ENCODE measurements around the gene EFCAB9.
"Not testable (repeated sequence)": the region's sequence is repeated elsewhere in the genome, so short reads cannot be mapped to it uniquely, and the experiment has no call there.

EFCAB9 gene

DNA sequence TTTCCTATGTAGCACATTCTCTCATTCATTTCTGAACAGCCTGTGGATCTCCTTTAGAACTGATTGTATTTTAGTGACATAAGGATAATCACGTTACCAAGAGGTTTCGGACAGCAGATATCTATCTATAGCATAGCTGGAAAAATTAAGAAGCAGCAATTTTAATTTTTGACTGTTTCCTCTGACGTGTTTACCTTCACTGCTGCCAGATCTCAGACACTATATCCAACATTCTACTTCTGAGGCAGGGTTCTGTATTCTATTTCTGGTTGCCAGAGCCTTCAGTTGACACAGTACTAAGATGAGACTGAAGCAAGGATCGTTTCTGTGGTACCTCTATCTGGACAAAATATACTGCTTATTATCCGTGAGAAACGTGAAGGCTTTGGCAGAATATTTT is at the start of gene EFCAB9:
TSS of gene EFCAB9 (plus strand) at position 301 of the 400 bp plus-strand sequence. CDS start at position 302, 1 bp downstream.
- no peak for DNase-seq

DNA sequence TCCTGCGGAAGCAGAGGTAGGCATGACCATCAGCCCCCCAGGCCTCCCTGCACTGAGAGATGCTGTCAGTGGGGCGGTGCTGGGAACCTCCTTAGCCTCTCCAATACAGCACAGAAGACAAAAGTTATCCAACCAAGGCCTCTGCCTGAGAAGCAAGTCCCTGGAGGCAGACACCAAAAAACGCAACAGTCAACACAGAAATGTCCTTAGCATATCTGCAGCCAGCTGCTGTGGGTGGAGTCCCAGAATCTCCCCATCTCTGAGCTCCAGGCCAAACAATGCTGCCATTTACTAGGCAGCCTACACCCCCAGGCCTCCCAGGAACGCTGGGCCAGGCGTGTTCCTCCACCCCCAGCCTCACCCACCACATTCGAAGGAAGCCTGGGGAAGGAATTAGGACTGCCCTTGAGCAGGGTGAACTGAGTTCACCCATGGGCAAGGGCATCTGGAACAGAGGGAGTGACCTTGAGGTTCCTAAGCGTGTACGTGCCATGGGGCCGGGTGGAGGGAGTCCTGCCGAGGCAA is 49.6 kb upstream of the EFCAB9 start:
- DNase-seq: no peak

DNA sequence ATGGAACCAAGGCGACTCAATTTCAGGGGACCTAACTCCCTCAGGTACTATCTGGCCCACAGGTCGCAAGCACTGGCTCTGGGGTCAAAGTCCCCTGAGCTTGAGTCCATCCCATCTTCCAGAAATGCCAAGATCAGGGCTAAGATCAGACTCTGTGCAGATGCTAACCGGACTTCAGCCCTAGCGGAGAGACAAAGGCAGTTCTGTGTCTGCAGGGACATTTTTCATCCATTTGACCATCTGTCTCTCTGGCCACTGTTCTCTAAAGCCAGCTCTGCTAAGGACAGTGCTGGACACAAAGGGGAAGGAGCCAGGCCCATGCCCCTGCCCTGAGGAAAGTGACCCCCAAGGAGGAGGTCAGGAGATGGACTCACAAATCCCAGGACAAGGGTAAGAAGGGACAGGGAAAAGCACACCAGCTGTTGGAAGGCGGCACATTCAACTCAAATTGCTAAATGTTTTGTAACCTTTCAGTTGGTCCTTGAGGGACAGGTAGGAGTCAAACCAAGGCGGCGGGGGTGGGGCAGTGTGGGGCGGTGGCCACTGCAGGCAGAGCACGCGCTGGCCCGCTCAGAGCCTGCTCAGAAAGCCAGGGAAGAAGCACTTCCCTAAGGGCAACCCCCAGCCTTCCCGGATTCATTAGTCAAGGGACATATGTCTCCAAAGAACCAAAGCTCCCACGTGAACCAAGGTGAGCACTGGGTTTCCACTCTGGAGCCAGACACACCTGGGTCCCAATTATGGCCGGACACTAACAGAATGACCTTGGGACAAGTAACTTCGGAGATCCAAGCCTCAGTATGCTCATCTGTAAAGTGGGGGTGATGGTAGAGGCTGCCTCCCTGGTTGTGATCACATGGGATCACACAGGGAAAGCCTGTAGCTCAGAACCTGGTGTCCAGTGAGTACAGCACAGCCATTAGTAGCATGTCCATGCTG is 48.8 kb upstream of the EFCAB9 start:
- no peak for DNase-seq

DNA sequence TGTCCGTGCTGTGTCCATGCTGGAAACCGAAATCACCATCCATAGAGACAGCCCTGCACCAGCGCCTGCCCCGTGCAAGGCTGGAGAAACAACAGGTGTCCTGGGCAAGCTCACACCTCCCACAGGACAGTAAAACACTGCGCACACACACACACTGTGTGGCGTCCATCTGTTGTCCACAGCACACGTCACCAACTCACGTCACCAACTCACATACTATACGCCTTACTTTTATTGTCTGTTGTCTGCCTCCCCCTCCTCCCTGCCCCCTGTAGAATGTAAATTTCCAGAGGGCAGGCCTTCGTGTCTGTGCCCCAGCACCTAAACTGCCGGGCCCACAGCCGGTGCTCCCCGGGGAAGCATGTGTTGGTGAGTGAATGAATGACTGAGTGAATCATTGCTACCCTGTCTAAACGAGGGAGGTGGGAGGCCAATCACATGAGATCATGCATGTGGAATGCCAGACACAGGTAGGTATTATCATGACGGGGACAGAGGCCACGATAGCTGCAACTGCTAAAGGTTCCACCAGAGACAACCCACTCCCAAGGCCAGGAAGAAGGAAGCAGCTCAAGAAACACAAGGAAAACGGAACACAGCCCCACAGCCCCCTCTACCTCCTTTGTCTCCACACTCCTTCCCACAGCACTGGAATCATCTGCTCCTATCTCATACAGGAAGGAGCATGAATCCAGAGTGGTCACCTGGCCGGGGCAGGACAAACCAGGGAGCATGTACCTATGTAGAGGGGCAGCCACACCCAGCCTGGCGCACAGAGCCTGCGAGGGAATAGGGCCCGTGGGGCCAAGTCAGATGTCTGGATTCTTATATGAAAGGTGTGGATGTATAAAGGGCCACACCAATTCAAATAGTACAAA is 47.9 kb upstream of the EFCAB9 start:
- DNase-seq: no peak

DNA sequence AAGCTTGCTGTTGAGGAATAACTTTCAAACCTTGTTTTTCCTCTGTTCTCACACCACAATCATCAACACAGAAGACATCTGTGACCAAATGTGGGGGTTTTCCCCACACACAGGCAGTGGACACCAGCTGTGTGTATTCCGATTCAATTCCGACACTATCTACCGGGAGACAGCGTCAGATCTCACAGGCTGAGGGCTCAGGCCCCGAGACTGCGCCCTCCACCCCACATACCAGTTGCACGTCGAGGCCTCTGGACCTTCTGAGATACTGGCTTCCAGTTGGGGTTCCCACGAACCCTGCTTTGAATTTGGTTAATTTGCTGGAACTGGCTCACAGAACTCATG is 47.3 kb upstream of the EFCAB9 start:
- DNase-seq: no peak

DNA sequence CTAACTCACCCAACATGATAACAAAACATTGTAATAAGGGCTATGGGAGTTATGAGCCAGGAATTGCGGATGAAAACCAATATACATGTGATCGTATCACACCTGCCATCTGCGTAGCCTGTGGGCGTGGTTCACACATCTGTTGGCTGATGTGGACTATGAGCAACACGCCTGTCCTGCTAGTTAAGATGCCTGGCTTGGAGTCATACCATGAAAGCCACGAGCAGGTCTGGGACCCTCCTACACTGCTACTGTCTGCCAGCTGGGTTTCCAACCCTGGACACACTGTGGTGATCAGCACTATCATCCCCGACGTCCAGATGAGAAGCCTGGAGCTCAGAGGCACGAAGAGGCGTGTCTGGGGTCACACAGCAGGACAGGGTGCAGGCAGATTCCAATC is 46.1 kb upstream of the EFCAB9 start:
- DNase-seq: no peak

DNA sequence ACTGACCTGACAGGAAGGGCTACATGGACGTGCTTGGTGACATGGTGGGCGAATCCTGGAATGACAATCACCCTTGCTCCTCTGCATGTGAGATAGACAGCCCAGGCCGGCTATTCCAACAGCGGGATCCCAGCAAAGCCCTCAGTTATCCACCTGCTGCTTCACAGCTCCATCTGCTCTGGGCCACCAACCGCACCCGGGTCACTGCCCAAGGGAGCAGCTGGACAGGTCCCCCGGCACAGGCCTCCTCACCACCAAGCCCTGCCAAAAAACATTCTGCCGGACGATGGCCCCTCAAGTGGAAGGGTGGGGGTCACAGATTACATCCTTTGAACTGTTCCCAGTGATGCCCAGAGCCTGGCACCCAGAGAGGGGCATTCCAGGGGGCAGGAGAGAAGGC is 45.6 kb upstream of the EFCAB9 start:
- DNase-seq: no peak

DNA sequence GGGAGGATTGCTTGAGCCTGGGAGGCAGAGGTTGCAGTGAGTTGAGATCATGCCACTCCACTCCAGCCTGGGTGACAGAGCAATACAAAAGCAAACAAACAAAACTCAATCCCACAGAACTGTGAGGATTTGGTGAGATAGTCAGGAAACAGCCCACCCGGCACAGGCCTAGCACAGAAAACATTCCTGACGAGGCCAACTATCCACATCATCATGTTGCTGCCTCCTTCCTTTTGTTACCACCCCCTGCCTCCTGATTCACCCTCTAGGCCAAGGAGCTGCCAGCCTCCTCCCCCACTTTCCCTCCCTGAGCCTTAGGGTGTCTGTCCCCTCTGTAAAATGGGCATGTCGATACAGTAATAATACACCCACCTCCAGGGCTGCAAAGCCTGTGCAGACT is 44.9 kb upstream of the EFCAB9 start:
- no peak for DNase-seq

DNA sequence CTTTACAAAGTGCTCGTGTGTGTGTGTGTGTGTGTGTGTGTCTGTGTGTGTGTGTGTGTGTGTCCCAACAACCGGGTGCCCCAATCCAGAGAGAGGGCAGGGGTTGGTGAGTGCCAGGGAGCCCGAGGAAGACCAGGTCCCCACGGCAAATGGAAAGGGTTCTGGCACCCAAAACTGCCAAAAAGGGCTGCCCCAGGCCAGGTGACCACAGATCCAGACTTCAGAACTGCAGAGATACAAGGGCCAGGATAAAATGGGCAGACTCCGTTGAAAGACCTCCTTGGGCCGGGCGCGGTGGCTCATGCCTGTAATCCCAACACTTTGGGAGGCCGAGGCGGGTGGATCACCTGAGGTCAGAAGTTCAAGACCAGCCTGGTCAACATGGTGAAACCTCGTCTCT is 44.5 kb upstream of the EFCAB9 start:
- DNase-seq: not testable (repeated sequence)

DNA sequence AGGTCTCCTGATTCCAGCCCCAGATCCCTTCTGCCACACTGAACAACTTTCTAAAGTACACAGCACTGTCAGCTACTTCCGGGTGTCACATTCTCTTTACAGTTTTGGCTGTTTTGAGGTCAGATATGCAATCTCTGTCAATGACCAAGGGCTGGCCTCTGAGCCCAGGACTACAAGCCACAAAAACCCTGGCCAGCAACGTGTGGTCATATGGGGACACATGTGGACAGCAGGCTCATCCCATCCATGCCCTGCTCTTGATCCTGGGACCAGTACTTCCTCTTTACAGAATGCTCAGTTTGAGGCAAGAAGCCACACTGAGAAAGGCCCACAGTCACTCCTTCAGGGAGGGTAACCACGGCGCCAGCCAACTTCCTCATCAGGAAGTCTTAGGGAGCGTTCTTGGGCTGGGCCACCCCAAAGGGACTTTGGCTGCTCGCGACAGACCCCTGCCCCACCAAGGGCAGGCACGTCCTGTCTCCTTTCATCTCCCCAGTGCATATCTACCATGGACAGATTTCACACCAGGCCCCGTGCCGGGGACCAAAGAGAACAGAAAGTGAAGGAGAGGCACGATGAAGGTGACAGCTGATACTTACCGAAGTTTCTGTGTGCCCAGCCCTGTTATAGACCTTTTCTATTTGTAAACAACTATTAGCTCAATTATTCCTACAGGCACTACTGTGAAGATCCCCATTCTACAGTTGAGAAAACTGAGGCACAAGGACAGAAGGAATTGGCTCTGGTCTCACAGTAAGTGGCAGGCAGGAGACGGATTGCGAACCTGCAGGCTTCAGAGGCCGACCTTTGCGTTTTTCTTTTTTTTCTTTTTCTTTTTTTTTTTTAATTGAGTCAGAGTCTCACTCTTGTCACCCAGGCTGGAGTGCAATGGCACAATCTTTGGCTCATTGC is 43.2 kb upstream of the EFCAB9 start:
- no peak for DNase-seq

DNA sequence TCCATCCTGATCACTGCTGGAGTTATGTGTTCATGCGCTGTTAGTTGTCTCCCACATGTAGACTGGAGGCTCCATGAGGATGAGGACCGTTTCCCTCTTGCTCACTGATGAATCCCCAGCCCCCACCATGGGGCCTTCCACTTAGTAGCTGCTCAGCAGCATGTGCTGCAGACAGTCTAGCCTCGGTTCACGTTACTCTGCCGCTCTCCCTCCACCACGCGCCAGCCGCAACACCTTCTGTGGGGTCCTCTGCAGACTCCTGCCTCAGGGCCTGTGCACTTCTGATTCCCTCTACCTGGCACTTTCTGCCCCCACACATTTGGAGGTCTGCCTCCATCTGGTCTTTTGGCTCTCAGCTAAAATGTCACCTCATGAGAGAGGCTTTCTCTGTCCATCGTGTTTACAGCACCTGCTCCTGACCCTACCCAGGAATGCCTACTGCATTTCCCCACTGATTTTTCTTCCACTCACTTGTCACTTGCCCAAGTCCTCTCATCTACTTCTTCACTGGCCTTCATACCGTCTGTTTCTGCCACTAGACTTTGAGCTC is 42.2 kb upstream of the EFCAB9 start:
- DNase-seq: no peak

DNA sequence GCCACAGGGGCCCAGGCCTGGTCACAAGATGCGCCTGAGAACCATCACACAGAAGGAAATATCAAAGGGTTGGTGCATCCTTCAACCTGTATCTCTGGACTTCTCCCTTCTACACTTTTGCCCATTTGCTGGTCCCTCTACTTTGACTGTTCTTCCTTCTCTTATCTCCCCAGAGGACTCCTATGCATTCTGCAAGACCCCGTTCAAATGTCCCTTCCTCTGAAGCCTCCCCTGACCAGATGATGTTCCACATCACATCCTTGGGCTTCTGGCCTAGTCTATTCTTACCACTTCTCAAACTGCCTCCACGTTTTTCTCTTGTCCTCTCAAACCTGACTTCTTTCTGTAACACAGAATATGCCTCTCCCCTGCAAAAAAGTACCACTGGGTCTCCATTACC is 40.3 kb upstream of the EFCAB9 start:
- no peak for DNase-seq

DNA sequence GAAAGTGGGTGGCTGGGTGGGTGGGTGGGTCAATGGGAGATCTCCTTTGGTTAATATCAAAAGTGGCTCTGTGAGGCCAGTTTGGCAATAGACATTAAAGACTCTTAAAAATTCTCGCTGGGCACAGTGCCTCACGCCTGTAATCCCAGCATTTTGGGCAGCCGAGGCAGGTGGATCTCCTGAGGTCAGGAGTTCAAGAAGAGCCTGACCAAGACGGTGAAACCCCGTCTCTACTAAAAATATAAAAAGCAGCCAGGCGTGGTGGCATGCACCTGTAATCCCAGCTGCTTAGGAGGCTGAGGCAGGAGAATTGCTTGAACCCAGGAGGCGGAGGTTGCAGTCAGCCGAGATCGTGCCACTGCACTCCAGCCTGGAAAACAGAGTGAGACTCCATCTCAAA is 38.9 kb upstream of the EFCAB9 start:
- DNase-seq: not testable (repeated sequence)

DNA sequence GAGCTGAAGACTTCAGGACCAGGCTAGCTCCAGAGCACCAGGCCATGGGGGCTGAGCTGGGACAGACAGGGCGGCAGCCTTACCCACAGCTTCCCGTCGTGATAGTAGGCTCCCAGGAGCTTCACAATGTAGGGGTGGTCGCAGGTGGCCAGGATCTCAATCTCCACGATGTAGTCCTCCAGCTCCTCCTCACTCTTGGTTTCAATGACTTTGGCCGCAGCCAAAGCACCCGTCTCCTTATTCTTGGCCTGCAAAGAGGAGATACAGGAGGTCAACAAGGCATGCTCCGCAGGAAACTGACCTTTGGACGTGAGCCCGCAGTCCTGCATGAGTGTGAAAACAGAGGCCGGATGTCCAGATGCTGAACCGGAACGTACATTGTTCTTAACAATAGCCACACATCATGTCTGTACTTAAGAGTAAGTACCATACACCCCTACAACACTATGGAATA is 37.4 kb upstream of the EFCAB9 start:
- no peak for DNase-seq

DNA sequence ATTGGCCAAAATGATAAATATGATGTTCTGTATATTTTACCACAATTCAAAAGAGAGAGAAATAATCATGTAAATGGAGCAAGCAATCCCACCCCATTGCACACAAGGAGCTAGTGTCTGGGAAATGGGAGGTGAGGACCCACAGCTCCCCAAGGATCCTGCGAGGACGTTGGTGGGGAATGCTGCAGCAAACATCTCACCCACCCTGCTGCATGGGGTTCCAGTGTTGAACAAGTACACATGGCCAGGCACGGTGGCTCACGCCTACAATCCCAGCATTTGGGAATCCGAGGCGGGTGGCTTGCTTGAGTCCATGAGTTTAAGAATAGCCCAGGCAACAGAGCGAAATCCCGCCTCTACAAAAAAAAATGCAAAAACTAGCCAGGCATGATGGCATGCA is 35.0 kb upstream of the EFCAB9 start:
- no peak for DNase-seq

DNA sequence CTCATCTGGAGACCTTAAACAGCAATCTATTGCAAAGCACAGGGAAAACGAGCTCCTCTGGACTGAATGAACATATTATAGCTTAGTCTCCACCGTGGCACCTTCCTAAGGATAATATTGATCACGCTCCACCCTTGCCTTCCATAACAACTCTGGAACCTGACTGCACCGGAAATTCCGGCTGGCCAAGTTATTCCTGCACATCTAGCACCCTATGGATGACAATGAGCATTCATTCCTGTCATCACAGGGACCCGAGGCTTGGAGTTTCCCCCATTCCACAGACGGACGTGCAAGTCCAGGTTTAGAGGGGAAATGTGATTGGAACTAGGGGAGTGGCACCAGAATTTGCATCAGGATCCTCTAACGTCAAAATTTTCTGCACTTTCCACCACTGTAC is 33.5 kb upstream of the EFCAB9 start:
- DNase-seq: no peak

DNA sequence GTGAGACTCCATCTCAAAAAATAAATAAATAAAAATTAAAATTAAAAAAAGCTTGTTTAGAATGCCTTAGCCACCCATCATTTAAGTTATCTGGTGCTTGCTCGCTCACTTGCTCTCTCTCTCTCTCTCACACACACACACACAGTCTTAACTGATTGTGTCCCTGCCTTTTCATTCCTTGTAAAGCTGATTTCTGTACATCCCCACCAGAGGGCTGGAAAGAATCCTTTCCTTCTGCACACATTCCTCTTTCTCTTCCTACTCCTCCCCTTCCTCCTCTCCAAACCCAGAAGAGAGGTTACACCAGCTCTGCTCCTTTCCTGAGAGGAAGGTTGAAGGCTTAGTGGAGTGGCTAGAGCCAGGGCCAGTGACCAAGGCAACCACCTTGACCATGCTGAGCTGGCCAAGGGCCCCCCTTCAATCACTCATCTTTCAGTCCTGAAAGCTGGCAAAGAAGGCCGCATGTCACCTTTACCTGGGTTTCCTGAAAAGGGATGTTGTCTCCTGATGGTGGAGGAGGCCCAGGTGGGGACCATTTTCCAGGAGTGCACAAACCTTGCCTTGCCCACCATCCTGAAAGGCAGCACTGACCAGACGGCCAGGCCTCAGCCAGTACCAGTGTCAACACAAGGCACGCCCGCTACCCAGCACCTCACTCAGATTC is 31.5 kb upstream of the EFCAB9 start:
- no peak for DNase-seq

DNA sequence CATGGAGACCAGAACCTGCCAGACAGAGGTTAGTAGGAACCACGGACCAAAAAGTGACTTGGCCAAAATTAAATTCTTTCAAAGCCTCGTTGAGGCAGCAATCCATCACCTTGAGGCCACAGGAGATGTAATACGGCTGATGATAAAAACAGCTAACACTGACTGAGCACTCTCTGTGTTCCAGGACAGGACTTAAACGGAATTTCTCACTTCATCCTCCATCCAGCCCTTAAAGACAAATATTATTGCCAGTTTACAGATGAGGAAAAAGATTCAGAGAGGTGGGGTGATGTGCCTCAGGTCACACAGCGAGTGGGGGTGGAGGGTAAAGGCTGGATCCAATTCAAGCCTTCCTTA is 31.0 kb upstream of the EFCAB9 start:
- no peak for DNase-seq

DNA sequence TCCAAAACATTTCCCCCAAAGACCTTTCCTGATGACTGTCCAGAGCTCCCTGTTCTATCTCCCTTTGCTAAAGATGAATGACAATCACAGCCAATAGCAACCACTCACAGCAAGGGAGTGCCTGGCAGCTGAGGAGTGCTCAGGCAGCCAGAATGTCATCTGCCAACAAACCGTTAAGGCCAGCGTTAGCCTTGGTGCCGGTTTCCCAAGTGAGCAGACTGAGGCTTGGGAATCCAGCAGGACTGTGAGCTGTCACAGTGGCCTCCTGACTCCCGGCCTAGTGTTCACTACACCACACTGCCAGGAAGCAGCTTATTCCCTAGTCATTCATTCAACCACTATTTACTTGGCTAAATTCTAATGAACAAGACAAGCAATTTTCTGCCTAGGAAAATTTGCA is 30.6 kb upstream of the EFCAB9 start:
- no peak for DNase-seq

DNA sequence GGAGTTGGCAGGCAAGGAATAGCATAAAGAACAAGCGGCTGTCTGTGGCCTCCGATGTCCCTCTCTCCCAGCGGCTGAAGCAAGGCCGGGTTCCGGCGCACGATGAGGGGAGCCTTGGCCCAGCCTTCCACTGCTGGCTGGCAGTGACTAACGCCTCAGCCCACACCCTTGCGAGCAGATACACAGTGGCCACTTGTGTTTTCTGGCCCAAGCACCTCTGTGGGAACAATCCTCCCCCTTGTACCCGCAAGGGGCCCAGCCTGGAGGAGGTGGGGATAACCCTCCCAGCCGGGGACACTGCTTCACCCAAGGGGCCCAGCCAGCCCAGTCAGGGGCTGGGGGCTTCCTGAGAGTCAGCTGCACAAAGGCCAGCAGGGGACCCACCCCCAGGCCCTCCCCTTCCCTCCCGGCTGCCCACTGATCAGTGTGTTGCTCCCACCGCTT is 29.2 kb upstream of the EFCAB9 start:
- no peak for DNase-seq

DNA sequence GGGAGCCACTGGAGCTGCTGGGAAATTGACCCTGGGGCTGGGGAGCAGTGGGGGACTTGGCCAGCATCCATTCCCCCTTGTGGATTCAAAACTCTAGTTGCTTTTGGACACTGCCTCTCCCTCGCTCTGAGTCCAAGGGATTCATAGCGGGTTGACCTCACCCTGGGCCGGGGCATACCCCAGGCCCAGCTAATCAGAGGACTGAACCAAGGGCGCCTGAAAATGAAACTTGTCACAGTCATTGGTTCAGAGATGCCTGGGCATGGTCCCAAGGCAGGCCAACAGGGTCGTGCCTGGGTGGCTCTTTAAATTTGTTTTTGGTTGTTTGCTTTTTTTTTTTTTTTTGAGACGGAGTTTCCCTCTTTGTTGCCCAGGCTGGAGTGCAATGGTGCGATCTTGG is 28.5 kb upstream of the EFCAB9 start:
- no peak for DNase-seq

Data from activated gamma-delta T cell treated with Interleukin-2 at 50 U/mL for 16 hours (primary cell).